HepG2 (cell line): ENCODE data around the gene SLC5A6. TPM values are rescaled to one million over a fixed set of nuclear protein-coding genes. Genes with fewer than 3 reads are reported as not detected.

ENCODE experiments used
- FIP1L1 ChIP-seq: fragments of 200-400 bp; formaldehyde crosslinking; IDR thresholded peaks from 2 replicates; pipeline ENCODE4 v1.6.1; 2018; ENCODE audit warnings: low read depth, mild to moderate bottlenecking, low read length, moderate library complexity, borderline replicate concordance; ENCODE audit not compliant: insufficient read depth
- GLI4 ChIP-seq: sonication (generic); formaldehyde crosslinking; IDR thresholded peaks from 2 replicates; pipeline ENCODE4 v1.5.1; 2020; ENCODE audit warnings: missing genetic modification reagents, mild to moderate bottlenecking, moderate library complexity, borderline replicate concordance
- GTF3A ChIP-seq: sonication (generic); formaldehyde crosslinking; conservative IDR thresholded peaks from 2 replicates; pipeline ENCODE4 v1.4.0; 2020; ENCODE audit warnings: mild to moderate bottlenecking, missing genetic modification reagents
- IRF9 ChIP-seq: sonication (generic); formaldehyde crosslinking; IDR thresholded peaks from 2 replicates; pipeline ENCODE4 v1.8.0; 2022; ENCODE audit warnings: missing genetic modification reagents, mild to moderate bottlenecking, borderline replicate concordance
- JUN ChIP-seq: sonication (generic); formaldehyde crosslinking; IDR thresholded peaks from 2 replicates; pipeline ENCODE4 v1.4.0; 2020; ENCODE audit warnings: mild to moderate bottlenecking, missing genetic modification reagents
- KDM5A ChIP-seq: fragments of 200-600 bp; sonication (generic); IDR thresholded peaks from 2 replicates; pipeline ENCODE4 v1.7.0; 2018; ENCODE audit warnings: antibody characterized with exemption, mild to moderate bottlenecking, low read length, borderline replicate concordance
- MED1 ChIP-seq: sonication (generic); formaldehyde crosslinking; IDR thresholded peaks from 2 replicates; pipeline ENCODE4 v1.4.0; 2020; ENCODE audit warnings: missing genetic modification reagents
- NR2C2 ChIP-seq: sonication (generic); formaldehyde crosslinking; IDR thresholded peaks from 2 replicates; pipeline ENCODE4 v1.4.0; 2020; ENCODE audit warnings: missing genetic modification reagents, mild to moderate bottlenecking, moderate library complexity, borderline replicate concordance
- RBM39 ChIP-seq: fragments of 200-400 bp; formaldehyde crosslinking; IDR thresholded peaks from one replicate; pipeline ENCODE4 v1.6.1; 2018; ENCODE audit warnings: antibody characterized with exemption, mild to moderate bottlenecking, low read depth, low read length; ENCODE audit not compliant: poor library complexity, severe bottlenecking
- TBX2 ChIP-seq: sonication (generic); formaldehyde crosslinking; IDR thresholded peaks from 2 replicates; pipeline ENCODE4 v1.5.0; 2020; ENCODE audit warnings: missing genetic modification reagents, mild to moderate bottlenecking, borderline replicate concordance
- TEAD3 ChIP-seq: optimal IDR thresholded peaks from 2 replicates; pipeline ENCODE3; 2016; ENCODE audit warnings: borderline replicate concordance
- ZNF224 ChIP-seq: sonication (generic); formaldehyde crosslinking; IDR thresholded peaks from 2 replicates; pipeline ENCODE4 v1.5.0; 2020; ENCODE audit warnings: mild to moderate bottlenecking, missing genetic modification reagents
- ZNF589 ChIP-seq: sonication (generic); formaldehyde crosslinking; conservative IDR thresholded peaks from 2 replicates; pipeline ENCODE4 v1.8.0; 2022; ENCODE audit warnings: mild to moderate bottlenecking, moderate library complexity, missing genetic modification reagents
- polyA plus RNA-seq, 8 experiments: library from polyadenylated mRNA; depleted of rRNA in 3 of 8; stranded (reverse) in 7 of 8; unstranded in 1 of 8; fragments of >200 nt; fragmentation: Illumina TruSeq in 4 of 8; extraction: Trizol in 4 of 8; gene quantifications; 2 replicates each; pipeline versions ENCODE4 v1.2.1 to v1.2.3, GENCODE V29; 2011 to 2016; ENCODE audit warnings: low read depth in 4 of 8, missing spikeins in 1 of 8, mixed read lengths in 1 of 8; ENCODE audit not compliant: insufficient read depth in 1 of 8
- total RNA-seq, 5 experiments: library from RNA; depleted of rRNA; stranded (reverse); fragments of >200 nt; fragmentation: Illumina TruSeq; extraction: Trizol; gene quantifications; 2 replicates each; pipeline ENCODE4 v1.2.3, GENCODE V29; 2016; ENCODE audit warnings: low read depth in 1 of 5
- TF ChIP-seq, protein P1 (sequence below): sonication (generic); formaldehyde crosslinking; conservative IDR thresholded peaks from 2 replicates; pipeline ENCODE4 v1.4.0; 2020; ENCODE audit warnings: missing genetic modification reagents

The SLC5A6 gene
- total and polyA plus RNA-seq, 2 of the 13 experiments (the other 11 are each of a cell fraction or from before 2014, with no cell fraction given): 135 to 417 TPM

DNA sequence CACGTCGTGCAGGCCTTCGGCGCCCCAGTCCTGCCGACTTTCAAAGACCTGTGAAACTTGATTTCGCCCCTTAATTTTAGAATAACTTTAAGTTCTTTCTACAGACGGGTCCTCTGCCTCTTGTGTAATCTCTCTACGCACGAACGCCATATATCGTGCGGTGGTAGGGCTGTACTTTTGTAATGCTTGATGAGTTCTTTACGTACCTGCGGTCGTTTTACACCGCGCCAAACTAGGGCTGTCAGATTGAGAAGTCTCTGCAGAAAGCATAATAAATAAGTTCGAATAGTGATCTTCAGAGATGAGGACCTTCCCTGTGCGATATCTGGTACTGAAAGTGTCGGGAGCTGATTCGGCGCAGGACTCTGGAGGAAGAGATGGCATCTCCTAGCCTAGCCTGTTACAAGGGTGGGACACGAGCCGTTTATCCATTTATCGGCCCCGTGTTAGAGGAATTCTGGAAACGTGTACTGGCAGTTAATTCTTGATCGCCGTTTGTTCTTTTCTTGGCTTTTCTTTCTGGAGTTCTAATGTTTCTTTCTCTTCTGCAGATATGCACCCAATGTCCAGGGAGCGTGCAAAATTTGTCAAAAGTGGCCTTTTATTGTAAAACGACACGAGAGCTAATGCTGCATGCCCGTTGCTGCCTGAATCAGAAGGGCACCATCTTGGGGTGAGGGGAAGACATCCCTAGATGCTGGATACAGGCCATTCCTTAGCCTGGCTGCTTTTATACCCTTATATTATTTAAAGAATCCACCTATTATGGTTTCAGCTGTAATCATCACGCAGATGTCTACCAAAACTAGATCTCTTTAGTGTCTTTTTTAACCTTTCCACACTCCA lies 781 bp upstream of the SLC5A6 start (continued):
- TF ChIP-seq RBM39 (no peak), ZNF589 (CRISPR knock-in tag) (0 out of 2 replicates have a peak, but pooled peaks have one; percentile 12), MED1 (CRISPR knock-in tag) (no peak), IRF9 (CRISPR knock-in tag) (no peak), GTF3A (CRISPR knock-in tag) (no peak), FIP1L1 (no peak), GLI4 (CRISPR knock-in tag) (no peak), TEAD3 (CRISPR knock-in tag) (no peak), TBX2 (CRISPR knock-in tag) (peak; percentile 6; the same call in 1 of the 2 replicates), JUN (CRISPR knock-in tag) (0 out of 2 replicates have a peak, but pooled peaks have one; percentile 10), ZNF224 (peak; percentile 2; the same call in 1 of the 2 replicates), NR2C2 (CRISPR knock-in tag) (no peak), KDM5A (peak; percentile 66; the same call in 1 of the 2 replicates)
- TF ChIP-seq, protein P1, sequence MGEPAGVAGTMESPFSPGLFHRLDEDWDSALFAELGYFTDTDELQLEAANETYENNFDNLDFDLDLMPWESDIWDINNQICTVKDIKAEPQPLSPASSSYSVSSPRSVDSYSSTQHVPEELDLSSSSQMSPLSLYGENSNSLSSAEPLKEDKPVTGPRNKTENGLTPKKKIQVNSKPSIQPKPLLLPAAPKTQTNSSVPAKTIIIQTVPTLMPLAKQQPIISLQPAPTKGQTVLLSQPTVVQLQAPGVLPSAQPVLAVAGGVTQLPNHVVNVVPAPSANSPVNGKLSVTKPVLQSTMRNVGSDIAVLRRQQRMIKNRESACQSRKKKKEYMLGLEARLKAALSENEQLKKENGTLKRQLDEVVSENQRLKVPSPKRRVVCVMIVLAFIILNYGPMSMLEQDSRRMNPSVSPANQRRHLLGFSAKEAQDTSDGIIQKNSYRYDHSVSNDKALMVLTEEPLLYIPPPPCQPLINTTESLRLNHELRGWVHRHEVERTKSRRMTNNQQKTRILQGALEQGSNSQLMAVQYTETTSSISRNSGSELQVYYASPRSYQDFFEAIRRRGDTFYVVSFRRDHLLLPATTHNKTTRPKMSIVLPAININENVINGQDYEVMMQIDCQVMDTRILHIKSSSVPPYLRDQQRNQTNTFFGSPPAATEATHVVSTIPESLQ: no peak
